CD4-positive, alpha-beta T cell (primary cell): Measurements from ENCODE around the gene LMO2. TPM values are rescaled to one million over a fixed set of nuclear protein-coding genes. Genes with fewer than 3 reads are reported as not detected.

Source experiments
- ATAC-seq: fragments of 200-7000 bp; cut with Tn5 transposase; one replicate; pipeline ENCODE4 v1.10.0; 2022; ENCODE audit warnings: mild to moderate bottlenecking; ENCODE audit not compliant: poor library complexity
- CTCF ChIA-PET: fragments of 350-600 bp; sonication (Branson Sonifier 250); formaldehyde crosslinking; loops from one replicate; lab custom pipeline; 2021; ENCODE audit warnings: antibody characterized with exemption, inconsistent platforms; lab: Charles Lee
- POLR2A ChIA-PET: fragments of 350-600 bp; sonication (Branson Sonifier 250); formaldehyde crosslinking; loops from one replicate; lab custom pipeline; 2021; ENCODE audit warnings: antibody characterized with exemption, inconsistent platforms; lab: Charles Lee
- DNase-seq, 14 experiments: peaks; one replicate each; pipeline ENCODE4 v3.0.0-alpha.2; 2013 to 2020; ENCODE audit warnings: mixed read lengths in 2 of 14
- H3K27ac ChIP-seq, 2 donors: one replicate each; pipeline versions ENCODE4 v1.5.1 to v1.7.0; 2013; ENCODE audit warnings: low read length in 2 of 2, low read depth in 1 of 2, mild to moderate bottlenecking in 1 of 2
- H3K27me3 ChIP-seq, 2 experiments: 1 replicate in 1 of 2; 2 replicates in 1 of 2; pipeline versions ENCODE4 v1.6.1 to v1.7.0; 2013; ENCODE audit warnings: low read length in 2 of 2, control low read depth in 1 of 2, mild to moderate bottlenecking in 1 of 2, moderate library complexity in 1 of 2; ENCODE audit not compliant: insufficient read depth in 2 of 2, control insufficient read depth in 1 of 2
- H3K36me3 ChIP-seq: one replicate; pipeline ENCODE4 v1.6.1; 2013; ENCODE audit warnings: low read length, control low read depth; ENCODE audit not compliant: insufficient read depth
- H3K4me1 ChIP-seq: one replicate; pipeline ENCODE4 v1.6.1; 2013; ENCODE audit warnings: low read length, control low read depth; ENCODE audit not compliant: insufficient read depth
- H3K4me3 ChIP-seq: one replicate; pipeline ENCODE4 v1.5.1; 2013; ENCODE audit warnings: mild to moderate bottlenecking, low read length, moderate library complexity
- H3K9me3 ChIP-seq, 2 experiments: 1 replicate in 1 of 2; 2 replicates in 1 of 2; pipeline versions ENCODE4 v1.6.1 to v1.7.0; 2013; ENCODE audit warnings: low read length in 2 of 2, mild to moderate bottlenecking in 2 of 2, control low read depth in 1 of 2, moderate library complexity in 1 of 2; ENCODE audit not compliant: control insufficient read depth in 1 of 2, insufficient read depth in 1 of 2
- H3K27ac Mint-ChIP-seq: one replicate; pipeline ENCODE4 v1.8.0; 2020; ENCODE audit warnings: mixed read lengths
- H3K27me3 Mint-ChIP-seq: one replicate; pipeline ENCODE4 v1.8.0; 2021; ENCODE audit warnings: mixed read lengths
- H3K36me3 Mint-ChIP-seq: one replicate; pipeline ENCODE4 v1.8.0; 2021; ENCODE audit warnings: low read depth, mixed read lengths
- H3K4me1 Mint-ChIP-seq: one replicate; pipeline ENCODE4 v1.8.0; 2021; ENCODE audit warnings: low read depth, mixed read lengths
- H3K4me3 Mint-ChIP-seq: one replicate; pipeline ENCODE4 v1.8.0; 2020; ENCODE audit warnings: mild to moderate bottlenecking, mixed read lengths
- H3K9me3 Mint-ChIP-seq: one replicate; pipeline ENCODE4 v1.8.0; 2020; ENCODE audit warnings: mixed read lengths
- intact Hi-C, 2 experiments: fragments of 100-400 bp; cut with DNase I in 1 of 2; cut with micrococcal nuclease in 1 of 2; formaldehyde crosslinking; loops; one replicate each; pipeline versions ENCODE4 v1.15.1 to v1.9.0; 2023 to 2025; cut with DNase I, micrococcal nuclease
- total RNA-seq, 174 experiments: library from RNA in 2 of 174; stranded (reverse) in 2 of 174; gene quantifications; one replicate each; pipeline ENCODE4 v1.2.3 and lab custom pipeline; 2021 to 2026
- TF ChIP-seq, protein P1 (sequence below): fragments of 200-600 bp; IDR thresholded peaks from one replicate; pipeline ENCODE4 v1.8.0; 2022; ENCODE audit warnings: antibody characterized with exemption, mild to moderate bottlenecking

The LMO2 gene
- total RNA-seq, 2 experiments from 2014 or later: 0.61 to 0.80 TPM

DNA sequence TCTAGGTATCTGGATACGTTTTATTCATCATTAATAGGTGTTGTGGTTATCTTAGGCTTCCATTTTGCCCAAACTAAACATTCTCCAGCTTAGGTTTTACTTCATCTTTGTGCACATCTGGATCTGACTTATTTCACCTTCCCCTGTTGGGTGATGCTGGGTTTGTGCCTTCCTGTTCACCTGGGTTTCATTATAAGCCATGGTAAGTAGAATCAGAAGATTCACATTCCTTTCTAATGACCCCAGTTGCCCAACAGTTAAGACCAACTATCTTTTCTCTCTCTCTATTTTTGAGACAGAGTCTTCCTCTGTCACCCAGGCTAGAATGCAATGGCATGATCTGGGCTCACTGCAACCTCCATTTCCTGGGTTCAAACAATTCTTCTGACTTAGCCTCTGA lies 44.6 kb downstream of the LMO2 start:
- Histone ChIP-seq H3K27me3 (peaks cover 0 to 15% of the 10 kb centered on the region in 2 experiments), H3K9me3 (peaks cover 0 to under 1% of the 10 kb centered on the region in 2 experiments), H3K36me3 (no peaks in the 10 kb centered on the region), H3K4me3 (no peak overlapping the region), H3K4me1 (no peaks in the 10 kb centered on the region), H3K27ac (no peak overlapping the region)
- Mint-ChIP-seq H3K36me3 (no peaks in the 10 kb centered on the region), H3K27me3 (peaks cover 32% of the 10 kb centered on the region), H3K4me1 (no peaks in the 10 kb centered on the region), H3K9me3 (no peaks in the 10 kb centered on the region), H3K27ac (no peak overlapping the region), H3K4me3 (no peak overlapping the region)
- TF ChIP-seq, protein P1, sequence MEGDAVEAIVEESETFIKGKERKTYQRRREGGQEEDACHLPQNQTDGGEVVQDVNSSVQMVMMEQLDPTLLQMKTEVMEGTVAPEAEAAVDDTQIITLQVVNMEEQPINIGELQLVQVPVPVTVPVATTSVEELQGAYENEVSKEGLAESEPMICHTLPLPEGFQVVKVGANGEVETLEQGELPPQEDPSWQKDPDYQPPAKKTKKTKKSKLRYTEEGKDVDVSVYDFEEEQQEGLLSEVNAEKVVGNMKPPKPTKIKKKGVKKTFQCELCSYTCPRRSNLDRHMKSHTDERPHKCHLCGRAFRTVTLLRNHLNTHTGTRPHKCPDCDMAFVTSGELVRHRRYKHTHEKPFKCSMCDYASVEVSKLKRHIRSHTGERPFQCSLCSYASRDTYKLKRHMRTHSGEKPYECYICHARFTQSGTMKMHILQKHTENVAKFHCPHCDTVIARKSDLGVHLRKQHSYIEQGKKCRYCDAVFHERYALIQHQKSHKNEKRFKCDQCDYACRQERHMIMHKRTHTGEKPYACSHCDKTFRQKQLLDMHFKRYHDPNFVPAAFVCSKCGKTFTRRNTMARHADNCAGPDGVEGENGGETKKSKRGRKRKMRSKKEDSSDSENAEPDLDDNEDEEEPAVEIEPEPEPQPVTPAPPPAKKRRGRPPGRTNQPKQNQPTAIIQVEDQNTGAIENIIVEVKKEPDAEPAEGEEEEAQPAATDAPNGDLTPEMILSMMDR: no peak
- ChIA-PET CTCF (no interaction called here), POLR2A (no interaction called here)
- DNase-seq (no peak), ATAC-seq (no peak)
- intact Hi-C loops: no loop called here

DNA sequence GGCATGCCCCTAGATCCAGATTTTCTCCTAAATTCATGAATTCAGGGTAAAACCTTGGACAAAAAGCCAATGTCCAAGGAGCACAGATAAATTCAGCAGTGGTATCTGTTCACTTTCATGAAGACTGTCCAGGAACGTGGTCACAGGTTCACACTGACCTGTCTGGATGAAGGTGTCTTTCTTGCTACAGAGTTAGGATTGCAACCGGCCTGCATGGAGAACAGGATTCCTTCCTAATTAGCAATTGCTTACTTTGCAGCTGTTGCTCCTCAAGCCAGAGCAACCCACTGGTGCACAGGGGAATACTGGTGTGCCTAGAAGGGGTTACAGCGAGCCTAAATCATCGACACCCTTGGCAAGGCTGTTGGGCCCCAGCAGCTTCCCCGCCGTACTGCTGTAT lies 47.6 kb downstream of the LMO2 start:
- intact Hi-C loops: no loop called here

DNA sequence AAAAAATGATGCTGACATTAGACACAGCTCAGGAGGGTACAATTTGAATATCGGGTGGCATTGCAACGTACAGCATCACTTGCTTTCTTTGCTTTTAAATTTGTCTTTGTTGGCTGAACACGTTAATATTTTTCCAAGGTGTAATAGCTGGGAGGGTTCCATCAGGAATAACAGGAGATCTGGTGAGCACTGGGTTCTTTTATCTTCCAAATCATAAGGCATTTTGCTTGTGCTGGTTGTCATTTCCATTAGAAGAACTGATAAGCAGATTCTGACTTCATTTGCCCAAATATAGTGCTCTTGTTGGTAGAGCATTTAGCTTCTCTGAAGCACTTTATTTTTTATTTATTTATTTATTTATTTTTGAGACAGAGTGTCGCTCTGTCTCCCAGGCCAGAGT lies 48.9 kb downstream of the LMO2 start:
- CTCF ChIA-PET: interaction anchor here (0.7 kb wide), 1 partner anchor 755 kb away, joined by 4 read pairs; no protein-coding TSS in a partner anchor
- Histone ChIP-seq H3K27me3 (peaks cover 0 to 8% of the 10 kb centered on the region in 2 experiments), H3K27ac (no peak overlapping the region), H3K4me1 (no peaks in the 10 kb centered on the region), H3K36me3 (no peaks in the 10 kb centered on the region), H3K4me3 (no peak overlapping the region), H3K9me3 (no peaks in the 10 kb centered on the region)
- no peak overlapping the region for H3K4me3 Mint-ChIP-seq
- intact Hi-C loops: no loop called here
- POLR2A ChIA-PET: no interaction called here
- DNase-seq: no peak
- H3K4me1 Mint-ChIP-seq: no peaks in the 10 kb centered on the region
- no peak for ATAC-seq
- TF ChIP-seq, protein P1: no peak
- no peaks in the 10 kb centered on the region for H3K36me3 Mint-ChIP-seq
- H3K27ac Mint-ChIP-seq: no peak overlapping the region
- H3K9me3 Mint-ChIP-seq: no peaks in the 10 kb centered on the region
- peaks cover 45% of the 10 kb centered on the region for H3K27me3 Mint-ChIP-seq

More for the DNA sequence above, 47.6 kb downstream of the LMO2 start:
- no peak overlapping the region for H3K4me3 ChIP-seq
- ChIA-PET CTCF (no interaction called here), POLR2A (no interaction called here)
- no peak overlapping the region for H3K27ac Mint-ChIP-seq
- no peaks in the 10 kb centered on the region for H3K9me3 Mint-ChIP-seq
- no peaks in the 10 kb centered on the region for H3K4me1 ChIP-seq
- H3K27me3 Mint-ChIP-seq: peaks cover 46% of the 10 kb centered on the region
- no peaks in the 10 kb centered on the region for H3K9me3 ChIP-seq
- H3K27me3 ChIP-seq: peaks cover 0 to 12% of the 10 kb centered on the region in 2 experiments
- H3K27ac ChIP-seq: no peak overlapping the region
- no peaks in the 10 kb centered on the region for H3K36me3 ChIP-seq
- no peaks in the 10 kb centered on the region for H3K36me3 Mint-ChIP-seq
- H3K4me3 Mint-ChIP-seq: no peak overlapping the region
- ATAC-seq (no peak), DNase-seq (no peak)
- H3K4me1 Mint-ChIP-seq: no peaks in the 10 kb centered on the region
- TF ChIP-seq, protein P1: no peak
